ENCODE results near the gene LGR6.

DNA sequence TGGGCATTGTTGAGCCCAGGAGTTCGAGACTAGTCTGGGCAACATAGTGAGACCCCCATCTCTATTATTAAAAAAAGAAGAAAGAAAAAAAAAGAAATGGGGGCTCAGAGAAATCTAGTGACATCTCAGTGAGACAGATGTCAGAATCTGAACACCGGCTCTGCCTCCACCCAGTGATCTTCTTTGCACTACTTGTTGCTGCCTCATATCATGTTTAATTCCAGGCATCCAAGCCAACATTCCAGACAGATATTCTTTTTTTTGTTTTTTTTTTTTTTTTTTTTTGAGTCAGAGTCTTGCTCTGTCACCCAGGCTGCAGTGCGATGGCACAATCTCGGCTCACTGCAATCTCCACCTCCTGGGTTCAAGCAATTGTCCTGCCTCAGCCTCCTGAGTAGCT, 44.0 kb upstream of the LGR6 start:
- no peak for TF ChIP-seq CTCF (conservative IDR thresholded peaks at IDR 0.05; ENCODE audit: low read depth in 2 of 2)
- no peak for TF ChIP-seq EZH2 (IDR thresholded peaks at IDR 0.05; ENCODE audit: low read depth, unreplicated experiment)
- TF ChIP-seq STAT1 (IDR thresholded peaks at IDR 0.05; ENCODE audit: unreplicated experiment), result no peak
- no peak for TF ChIP-seq POLR2AphosphoS5 (IDR thresholded peaks at IDR 0.05; ENCODE audit: low read depth)
- no peak for TF ChIP-seq REST (IDR thresholded peaks at IDR 0.05; ENCODE audit: unreplicated experiment)
- no peak for TF ChIP-seq CREB1 (CRISPR knock-in tag; IDR thresholded peaks at IDR 0.05; ENCODE audit: low read depth)
- TF ChIP-seq EZH2phosphoT487 (IDR thresholded peaks at IDR 0.05; ENCODE audit: unreplicated experiment), result no peak
- no peak for TF ChIP-seq ZNF114 (CRISPR knock-in tag; IDR thresholded peaks at IDR 0.05)
- no peak for TF ChIP-seq ZNF331 (CRISPR knock-in tag; IDR thresholded peaks at IDR 0.05; ENCODE audit: low read depth)
- TF ChIP-seq JUNB (IDR thresholded peaks at IDR 0.05; ENCODE audit: unreplicated experiment), result no peak
- no peak for TF ChIP-seq ZNF462 (CRISPR knock-in tag; IDR thresholded peaks at IDR 0.05)
- TF ChIP-seq, protein P1, sequence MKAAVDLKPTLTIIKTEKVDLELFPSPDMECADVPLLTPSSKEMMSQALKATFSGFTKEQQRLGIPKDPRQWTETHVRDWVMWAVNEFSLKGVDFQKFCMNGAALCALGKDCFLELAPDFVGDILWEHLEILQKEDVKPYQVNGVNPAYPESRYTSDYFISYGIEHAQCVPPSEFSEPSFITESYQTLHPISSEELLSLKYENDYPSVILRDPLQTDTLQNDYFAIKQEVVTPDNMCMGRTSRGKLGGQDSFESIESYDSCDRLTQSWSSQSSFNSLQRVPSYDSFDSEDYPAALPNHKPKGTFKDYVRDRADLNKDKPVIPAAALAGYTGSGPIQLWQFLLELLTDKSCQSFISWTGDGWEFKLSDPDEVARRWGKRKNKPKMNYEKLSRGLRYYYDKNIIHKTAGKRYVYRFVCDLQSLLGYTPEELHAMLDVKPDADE (IDR thresholded peaks at IDR 0.05), result no peak

Data from GM23338 (cell line).